ENCODE data around the gene NHSL1.

NHSL1 gene, protein sequence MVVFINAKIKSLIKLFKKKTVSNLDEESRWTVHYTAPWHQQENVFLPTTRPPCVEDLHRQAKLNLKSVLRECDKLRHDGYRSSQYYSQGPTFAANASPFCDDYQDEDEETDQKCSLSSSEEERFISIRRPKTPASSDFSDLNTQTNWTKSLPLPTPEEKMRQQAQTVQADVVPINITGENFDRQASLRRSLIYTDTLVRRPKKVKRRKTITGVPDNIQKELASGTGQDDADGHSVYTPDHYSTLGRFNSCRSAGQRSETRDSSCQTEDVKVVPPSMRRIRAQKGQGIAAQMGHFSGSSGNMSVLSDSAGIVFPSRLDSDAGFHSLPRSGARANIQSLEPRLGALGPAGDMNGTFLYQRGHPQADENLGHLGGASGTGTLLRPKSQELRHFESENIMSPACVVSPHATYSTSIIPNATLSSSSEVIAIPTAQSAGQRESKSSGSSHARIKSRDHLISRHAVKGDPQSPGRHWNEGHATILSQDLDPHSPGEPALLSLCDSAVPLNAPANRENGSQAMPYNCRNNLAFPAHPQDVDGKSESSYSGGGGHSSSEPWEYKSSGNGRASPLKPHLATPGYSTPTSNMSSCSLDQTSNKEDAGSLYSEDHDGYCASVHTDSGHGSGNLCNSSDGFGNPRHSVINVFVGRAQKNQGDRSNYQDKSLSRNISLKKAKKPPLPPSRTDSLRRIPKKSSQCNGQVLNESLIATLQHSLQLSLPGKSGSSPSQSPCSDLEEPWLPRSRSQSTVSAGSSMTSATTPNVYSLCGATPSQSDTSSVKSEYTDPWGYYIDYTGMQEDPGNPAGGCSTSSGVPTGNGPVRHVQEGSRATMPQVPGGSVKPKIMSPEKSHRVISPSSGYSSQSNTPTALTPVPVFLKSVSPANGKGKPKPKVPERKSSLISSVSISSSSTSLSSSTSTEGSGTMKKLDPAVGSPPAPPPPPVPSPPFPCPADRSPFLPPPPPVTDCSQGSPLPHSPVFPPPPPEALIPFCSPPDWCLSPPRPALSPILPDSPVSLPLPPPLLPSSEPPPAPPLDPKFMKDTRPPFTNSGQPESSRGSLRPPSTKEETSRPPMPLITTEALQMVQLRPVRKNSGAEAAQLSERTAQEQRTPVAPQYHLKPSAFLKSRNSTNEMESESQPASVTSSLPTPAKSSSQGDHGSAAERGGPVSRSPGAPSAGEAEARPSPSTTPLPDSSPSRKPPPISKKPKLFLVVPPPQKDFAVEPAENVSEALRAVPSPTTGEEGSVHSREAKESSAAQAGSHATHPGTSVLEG (N-terminal part only)

DNA sequence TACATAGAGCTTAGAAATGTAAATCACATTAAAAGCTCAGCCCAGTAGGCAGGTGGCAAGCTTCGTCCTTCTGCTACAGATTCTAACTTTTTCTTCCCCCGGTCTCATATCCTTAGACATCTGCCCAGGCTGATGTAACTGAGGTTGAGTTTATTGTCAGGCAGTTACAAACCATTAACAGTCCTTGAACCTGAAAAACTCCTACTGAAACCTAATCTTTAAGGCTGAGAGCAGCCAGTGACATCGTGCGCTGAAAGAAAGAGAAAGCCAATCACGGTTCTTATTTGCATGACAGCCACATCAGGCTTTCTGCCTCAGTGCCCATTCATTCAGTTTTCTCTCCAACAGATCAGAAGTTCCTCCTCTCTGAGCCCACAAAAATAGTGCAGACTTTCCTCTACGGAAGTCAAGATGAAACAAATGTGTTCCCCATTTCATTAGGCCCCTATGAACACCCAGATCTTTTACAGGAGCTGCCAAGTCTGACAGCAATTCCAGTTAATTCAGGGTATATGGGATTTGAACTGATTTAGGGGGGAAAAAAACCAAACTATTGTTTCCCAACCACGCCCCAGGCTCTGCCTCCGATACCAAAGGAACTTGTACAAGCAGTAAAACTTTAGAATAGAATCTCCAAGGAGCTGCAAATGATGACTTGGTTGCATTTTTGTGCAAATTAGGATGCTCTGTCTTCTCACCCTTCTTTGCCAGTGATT is at the start of gene NHSL1:
NHSL1 (minus strand) TSS at position 192 of the 716 bp plus-strand sequence. CDS start 204 bp downstream, outside the sequence.
- DNase-seq, result no peak

DNA sequence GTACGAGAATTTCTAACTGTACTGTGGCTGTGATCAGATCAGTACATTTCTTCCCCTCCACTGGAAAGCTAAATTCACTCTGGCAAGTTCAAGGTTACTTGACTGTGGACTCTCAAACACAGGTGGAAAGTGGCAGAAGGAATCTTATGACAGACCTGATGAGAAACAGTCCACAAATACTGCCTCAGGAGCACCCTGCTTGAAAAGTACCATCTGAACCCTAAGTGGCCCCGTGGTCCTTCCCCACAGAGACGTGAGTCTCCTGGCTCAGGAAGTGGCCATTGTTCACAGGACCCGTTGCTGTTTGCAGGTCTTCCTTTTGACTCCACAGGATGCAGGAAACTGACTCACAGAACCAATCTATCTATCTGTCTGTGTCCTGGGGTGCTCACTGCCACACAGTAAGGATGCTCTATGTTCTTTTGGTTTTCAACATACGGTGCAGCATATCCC is 47.5 kb upstream of the NHSL1 start:
- DNase-seq, result no peak

DNA sequence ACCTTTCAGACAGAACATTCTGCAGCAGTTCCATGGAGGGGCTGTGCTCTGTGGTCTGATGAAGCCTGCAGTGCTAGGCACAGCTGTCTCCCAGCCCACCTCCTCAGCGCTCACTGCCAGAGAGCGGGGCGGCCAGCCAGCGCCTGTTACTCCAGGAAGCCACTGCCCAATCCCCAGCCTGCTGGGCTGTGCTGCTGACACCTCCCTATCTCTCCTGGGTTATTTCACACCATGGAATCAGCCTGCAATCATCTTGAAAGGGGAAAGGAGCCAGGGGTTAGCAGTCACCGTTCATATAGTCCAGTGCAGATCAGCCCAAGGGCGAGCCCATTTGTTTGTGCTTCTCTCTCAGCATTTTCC is 46.3 kb upstream of the NHSL1 start:
- no peak for DNase-seq

DNA sequence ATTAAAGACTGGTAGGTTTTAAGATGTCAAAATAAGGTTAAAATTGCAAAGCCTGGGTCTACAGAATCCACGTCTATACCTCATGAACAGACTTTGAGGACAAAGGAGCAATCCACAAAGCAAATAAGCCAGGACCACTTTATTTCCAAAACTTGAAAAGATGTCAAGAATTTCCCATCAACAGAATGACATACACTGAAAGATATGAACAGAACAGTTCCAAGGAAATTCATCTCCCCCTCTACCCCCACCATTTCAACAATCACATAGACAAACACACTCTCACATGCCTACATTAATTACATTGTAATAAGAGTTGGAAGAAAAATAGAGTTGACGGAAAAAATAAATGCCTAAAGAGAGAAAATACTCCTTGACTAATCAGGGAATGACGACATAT is 45.2 kb upstream of the NHSL1 start:
- DNase-seq, result no peak

DNA sequence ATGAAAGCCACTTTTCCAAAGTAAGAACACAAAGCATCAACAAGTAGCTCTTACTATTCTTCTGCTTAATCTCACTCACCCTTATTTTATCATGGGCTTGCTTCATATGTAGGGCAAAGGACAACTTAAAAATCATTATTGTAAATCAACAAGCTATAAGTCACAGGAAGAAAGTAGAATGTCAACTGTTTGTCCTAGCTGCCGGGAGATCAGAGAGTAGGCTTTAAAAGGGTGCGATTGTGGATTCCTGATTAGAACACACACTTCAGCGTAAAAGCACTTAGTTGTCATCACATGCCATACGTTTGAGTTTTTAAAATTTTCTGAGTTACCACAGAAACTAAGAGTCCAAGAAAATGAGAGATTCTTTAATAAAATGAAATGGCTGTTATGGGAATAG is 44.4 kb upstream of the NHSL1 start:
- no peak for DNase-seq

DNA sequence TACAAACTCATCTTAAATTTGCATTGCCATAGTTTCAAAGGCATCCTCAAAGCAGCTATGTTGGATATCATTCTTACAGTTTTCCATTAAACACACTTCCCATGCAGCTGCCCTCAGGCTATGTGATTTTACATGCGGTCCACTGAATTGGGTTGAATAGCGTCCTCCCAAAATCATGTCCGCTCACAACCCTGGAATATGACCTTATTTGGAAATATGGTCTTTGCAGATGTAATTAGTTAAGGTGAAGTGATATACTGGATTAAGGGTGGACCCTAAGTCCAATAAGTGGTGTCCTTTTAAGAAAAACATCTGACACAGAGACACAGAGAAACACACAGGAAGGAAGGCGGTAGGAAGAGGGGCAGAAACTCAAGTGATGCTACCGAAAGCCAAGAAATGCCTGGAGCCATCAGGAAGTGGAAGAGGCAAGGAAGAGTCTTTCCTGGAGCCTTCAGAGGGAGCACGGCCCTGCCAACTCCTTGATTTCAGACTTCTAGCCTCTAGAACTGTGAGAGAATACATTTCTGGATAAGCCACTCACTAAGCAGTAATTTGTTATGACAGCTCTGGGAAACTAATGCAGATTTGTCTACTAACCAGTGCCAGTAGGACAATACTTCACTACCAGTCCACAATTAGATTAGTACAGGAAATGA is 42.7 kb upstream of the NHSL1 start:
- no peak for DNase-seq

DNA sequence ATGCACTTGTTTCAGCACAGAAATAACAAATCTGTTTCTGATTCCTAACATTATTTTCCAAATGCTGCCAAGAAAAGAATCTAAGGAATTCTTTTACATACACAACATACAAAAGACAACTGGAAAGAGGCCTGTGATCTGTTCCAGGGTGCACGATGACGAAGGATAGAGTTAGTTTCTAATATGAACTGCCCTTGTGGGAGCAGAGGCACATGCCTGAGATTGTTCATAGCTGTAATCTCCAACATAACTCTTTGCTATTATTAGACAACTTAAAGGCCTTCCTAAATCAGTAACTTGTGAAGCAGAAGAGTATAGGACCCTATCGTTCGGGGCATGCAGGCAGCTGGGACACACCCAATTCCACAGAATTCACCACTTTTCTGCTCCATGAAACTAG is 41.2 kb upstream of the NHSL1 start:
- DNase-seq, result no peak

DNA sequence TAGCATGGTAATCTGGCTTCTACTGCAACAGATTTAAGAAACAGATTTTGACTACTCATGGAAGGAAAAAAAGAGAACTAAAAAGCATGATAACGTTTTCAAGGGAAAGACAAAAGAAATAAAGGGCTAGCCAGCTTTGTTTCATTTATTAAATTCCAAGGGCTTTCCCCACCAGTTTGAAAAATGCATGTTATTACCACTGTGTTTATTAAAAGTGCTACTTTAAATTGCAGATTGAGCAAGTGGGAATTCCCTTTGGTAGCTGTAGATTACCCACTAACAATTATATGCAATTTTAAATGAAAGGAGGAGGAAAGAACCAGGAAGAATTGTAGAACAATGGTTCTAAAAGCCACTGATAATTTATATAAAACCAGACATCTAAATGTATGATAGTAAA is 40.6 kb upstream of the NHSL1 start:
- DNase-seq, result no peak

DNA sequence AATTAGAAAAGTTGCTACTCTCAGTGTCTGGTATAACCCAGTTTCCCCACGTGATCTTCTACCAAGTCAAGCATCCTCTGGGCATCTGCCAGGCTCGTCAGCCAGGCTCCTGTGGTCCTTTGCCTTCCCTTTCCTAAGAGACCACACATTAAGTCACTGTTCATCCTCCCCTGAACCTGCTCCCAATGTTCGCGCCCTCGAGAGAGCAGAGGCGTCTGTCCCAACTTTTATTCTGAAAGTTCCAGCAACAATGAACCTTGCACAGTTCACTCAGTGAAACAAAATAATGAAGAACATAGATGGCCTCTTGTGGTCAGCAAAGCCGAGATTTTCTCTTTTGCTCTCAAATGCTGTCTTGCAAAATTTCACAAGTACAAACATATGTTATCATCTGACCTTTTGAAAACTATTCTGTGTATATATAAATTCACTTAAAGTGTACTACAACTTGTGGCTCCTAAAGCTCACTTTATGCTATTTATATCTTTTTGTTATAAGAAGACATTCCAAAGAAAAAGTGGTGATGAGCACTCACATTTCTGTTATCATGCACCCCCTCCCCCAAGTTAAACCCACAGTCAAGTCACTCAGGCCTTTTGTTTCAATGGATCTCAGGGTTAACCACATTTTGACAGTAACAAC is 39.2 kb upstream of the NHSL1 start:
- DNase-seq, result no peak

DNA sequence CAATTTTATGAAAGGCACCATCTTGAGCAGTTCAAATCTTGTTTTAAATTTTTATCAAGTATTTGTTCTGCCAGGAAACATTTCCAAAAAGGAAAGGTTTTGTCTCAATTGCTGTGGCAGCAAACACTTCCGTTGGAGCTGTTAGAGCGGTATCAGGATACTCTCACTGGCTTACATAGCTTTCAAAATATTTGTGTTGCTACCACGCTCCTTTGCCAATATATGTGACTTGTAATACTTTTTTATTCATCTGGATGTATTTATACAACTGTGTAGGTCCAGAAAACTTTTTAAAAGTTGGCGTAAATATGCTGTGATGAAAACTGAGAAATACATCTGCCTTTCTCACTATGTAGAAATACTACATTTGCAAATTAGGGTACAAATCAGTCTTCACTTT is 37.8 kb upstream of the NHSL1 start:
- DNase-seq, result no peak

DNA sequence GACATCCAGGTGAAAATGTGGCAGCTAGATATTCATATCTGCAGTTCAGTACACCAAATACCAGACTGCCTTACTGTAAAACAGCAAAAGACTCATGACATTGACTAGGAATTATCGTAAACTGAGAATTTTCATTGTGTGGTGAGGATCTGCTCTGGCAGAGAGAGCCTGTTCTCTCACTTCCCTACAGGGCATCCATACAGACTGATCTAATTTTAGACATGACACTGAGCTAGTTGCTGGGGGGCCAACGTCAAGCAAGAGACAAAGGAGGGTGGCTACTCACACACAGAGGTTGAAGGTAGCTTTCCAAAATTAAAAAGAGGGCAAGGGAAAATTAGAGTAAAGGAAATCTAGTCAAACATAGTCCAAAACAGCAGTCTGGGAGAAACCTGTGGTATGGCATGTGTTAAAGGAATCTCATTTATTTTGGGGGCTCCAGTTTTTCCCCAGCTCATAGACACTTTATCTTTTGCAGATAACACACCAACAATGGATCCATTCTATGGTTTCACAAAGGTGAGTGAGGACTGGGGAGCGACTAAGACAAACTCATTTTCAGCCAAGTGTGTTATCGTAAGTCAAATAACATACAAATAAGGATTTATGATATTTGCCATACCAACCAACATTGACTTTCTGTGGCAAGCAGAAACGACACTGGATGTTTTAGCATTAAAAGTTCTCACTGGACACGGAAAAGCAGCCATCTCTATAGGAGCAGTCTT is 36.6 kb upstream of the NHSL1 start:
- DNase-seq, result no peak

DNA sequence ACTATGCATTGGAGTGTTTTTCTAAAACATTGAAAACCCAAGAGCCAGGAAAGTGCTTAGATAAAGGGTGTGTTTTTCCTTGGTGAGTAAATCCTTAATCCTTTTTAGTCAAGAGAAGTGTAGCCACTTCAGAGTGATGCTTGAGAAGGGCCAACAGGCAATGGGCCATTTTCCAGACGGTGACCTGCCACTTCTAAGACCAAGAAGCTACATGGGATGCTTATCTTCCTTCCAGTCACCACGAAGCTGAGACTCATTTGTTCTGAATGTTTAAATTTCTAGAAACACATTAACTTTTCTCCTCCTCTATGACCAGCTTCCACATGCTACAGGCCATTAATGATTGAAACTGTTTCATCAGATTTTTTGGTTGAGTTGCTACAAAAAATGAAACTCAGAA is 34.4 kb upstream of the NHSL1 start:
- DNase-seq, result no peak

DNA sequence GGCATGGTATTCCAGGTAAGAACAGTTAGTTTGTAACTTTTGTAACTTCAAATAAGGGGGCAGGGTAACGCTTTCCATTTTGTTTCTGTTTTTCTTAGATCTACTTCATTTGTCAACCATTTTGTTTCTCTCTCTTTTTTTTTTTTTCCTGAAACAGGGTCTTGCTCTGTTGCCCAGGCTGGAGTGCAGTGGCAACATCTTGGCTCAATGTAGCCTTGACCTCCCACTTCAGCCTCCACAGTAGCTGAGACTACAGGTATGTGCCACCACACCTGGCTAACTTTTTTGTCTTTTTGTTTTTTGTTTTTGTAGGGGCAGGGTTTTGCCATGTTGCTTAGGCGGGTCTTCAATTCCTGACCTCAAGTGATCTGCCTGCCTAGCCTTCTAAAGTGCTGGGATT is 32.1 kb upstream of the NHSL1 start:
- DNase-seq, result no peak

DNA sequence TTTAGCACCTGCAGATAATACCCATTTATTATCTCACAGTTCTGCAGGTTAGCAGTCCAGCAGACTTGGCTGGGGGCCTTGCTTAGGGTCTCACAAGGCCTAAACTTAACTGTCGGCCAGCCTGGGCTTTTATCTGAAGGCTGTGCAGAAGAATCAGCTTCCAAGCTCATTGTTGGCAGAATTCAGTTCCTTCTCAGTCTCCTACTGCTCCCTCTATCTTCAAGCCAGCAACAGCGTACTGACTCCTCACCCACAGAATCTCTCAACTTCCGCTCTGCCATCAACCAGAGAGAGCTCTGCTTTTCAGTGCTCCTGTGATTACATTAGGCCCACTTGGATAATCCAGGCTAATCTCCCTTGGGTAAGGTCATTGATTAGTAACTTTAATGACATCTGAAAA is 30.2 kb upstream of the NHSL1 start:
- no peak for DNase-seq

DNA sequence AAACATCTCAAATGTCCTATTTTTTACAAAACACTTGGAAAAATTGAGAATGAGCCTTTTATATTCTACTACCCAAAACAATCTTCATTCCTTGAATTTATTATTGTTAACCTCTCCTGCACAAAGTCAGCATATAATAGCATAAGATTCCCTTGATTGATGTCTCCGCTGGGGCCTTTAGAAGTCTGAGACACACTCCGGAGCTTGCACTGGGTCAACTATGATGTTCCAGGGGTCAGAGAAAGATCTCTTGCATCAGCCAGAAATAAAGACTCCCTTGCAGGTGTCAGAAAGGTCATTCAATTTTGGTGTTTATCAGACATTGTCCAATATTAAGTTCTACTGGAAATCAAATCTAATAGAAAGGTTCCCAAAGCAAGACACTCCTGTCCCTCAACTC is 29.7 kb upstream of the NHSL1 start:
- no peak for DNase-seq

DNA sequence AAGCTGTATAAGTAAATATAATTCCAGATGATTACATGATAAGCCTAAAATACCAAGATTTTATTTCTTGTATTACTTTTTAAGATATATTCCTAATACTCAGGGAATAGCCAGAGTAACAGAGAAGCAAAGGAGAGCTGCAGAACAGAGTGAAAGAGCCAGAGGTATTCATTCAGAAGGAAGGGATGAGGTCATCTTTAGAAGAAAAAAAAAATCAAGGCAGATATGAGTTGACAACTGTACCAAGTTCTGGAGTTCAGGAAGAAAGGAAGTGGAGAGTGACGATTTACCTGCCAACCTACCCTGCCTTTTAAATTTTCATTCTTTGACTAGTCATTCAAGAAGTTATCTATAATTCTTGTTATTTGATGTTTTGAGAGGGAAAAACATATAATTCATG is 28.8 kb upstream of the NHSL1 start:
- no peak for DNase-seq

DNA sequence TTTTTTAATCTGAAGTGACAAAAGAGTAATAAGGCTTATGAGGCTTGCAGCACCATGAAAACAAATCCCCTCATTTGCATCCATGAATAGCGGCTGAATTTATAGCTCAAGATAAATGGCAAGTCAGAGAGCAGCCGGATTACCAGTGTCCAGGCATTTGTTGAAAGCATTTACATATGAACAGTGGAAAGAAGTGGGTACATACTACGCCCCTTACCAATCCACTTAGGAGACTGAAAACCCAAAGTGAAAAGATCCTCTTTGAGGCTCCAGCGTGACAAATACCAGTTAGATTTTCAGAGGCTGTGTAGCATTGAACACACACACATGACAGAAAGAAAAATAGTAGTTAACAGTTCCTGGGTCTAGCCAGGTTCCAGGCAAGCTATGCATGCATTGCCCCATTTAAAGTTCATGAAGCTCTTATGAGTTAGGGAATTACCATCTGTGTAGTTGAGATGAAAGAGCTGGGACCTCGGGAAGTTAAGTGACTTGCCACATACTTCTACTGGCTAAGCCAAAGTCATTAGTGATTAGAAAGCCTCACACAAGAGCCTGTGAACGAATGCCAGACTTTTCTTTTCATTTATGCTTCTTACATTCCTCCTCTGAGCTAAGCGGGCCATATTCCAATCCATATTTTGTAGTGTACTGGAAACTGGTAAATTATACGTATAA is 28.3 kb upstream of the NHSL1 start:
- no peak for DNase-seq

DNA sequence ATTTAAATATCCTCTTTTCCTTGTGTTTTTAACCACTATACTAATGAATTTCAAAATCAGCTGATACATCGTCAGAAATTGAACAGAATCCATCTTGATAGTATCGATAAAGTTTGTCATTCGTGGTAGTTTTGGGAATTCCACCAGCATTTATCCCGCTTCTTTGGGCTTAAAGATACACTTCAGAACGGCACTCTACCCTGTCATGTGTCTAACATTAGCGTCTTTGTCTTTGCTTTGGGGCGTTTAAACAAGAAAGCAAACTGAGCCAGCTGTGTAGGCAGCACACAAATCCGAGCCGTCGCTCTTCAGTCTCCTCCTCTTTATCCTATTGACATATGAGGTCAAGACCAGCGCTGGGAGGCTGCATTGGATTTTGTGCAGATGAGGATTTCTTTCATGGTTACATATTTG is 27.5 kb upstream of the NHSL1 start:
- no peak for DNase-seq

DNA sequence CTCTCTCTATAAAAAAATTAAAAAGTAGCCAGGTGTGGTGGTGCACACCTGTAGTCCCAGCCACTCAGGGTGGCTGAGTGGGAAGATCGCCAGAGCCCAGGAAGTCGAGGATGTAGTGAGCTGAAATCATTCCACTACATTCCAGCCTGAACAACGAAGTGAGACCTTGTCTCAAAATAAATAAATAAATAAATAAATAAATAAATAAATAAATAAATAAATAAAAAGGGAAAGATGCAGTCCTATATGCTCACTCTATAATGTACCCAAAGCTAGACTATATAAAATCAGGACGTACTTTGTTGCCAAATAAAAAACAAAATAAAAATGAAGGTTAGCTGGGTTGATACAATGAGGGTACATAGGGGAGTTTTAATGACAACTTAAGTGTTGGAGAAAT is 26.1 kb upstream of the NHSL1 start:
- no peak for DNase-seq

DNA sequence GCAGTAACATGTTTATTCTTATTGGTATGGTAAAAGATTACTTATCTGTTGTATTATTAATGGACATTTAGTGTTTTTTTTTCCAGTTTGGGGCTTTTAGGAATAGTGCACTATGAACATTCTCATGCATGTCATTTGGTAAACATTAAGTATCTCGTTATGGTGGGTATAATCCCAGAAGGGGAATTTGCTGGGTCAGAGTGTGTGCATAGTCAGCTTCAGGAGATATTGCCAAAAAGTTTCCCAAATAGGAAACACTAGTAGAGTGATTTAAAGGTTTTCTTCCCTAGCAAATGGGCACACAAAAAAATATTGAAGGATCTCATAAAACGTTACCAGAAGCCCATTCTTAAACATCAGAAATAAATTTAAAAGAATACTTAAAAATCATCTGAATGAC is 25.2 kb upstream of the NHSL1 start:
- no peak for DNase-seq

Measured in activated CD4-positive, alpha-beta T cell treated with anti-CD3 and anti-CD28 coated beads, Interleukin-2, amount 50 U/mL, for 1 hour (primary cell).